Liver (tissue), 9 donors: ENCODE results near the gene PTRH1. TPM values are rescaled to one million over a fixed set of nuclear protein-coding genes. Genes with fewer than 3 reads are reported as not detected.

Experiments used
- DNase-seq: peaks from one replicate; pipeline ENCODE4 v3.0.0-alpha.2; 2017; ENCODE audit warnings: low spot score
- H3K27ac ChIP-seq, 2 donors: one replicate each; pipeline ENCODE4 v1.7.0; 2013; ENCODE audit warnings: inconsistent platforms in 2 of 2, low read length in 2 of 2, control low read depth in 1 of 2, low read depth in 1 of 2, mild to moderate bottlenecking in 1 of 2
- H3K27me3 ChIP-seq, 4 donors: one replicate each; pipeline versions ENCODE4 v1.6.1 to v1.7.0; 2013; ENCODE audit warnings: low read length in 3 of 4, inconsistent platforms in 1 of 4, mild to moderate bottlenecking in 1 of 4, moderate library complexity in 1 of 4; ENCODE audit not compliant: control insufficient read depth in 4 of 4, insufficient read depth in 4 of 4
- H3K36me3 ChIP-seq, 4 donors: one replicate each; pipeline versions ENCODE4 v1.6.1 to v1.7.0; 2013; ENCODE audit warnings: low read length in 3 of 4, mild to moderate bottlenecking in 3 of 4, low read depth in 1 of 4, moderate library complexity in 1 of 4; ENCODE audit not compliant: control insufficient read depth in 4 of 4, insufficient read depth in 3 of 4
- H3K4me1 ChIP-seq, 4 donors: one replicate each; pipeline versions ENCODE4 v1.6.1 to v1.7.0; 2013; ENCODE audit warnings: low read length in 3 of 4, mild to moderate bottlenecking in 3 of 4, moderate library complexity in 1 of 4; ENCODE audit not compliant: control insufficient read depth in 4 of 4, insufficient read depth in 4 of 4
- H3K4me3 ChIP-seq, 3 donors: one replicate each; pipeline versions ENCODE4 v1.6.1 to v1.7.0; 2013; ENCODE audit warnings: low read length in 3 of 3, control low read depth in 1 of 3, low read depth in 1 of 3, mild to moderate bottlenecking in 1 of 3
- H3K9ac ChIP-seq, 2 donors: one replicate each; pipeline ENCODE4 v1.7.0; 2013; ENCODE audit warnings: low read length in 2 of 2, mild to moderate bottlenecking in 2 of 2, moderate library complexity in 2 of 2, control low read depth in 1 of 2, low read depth in 1 of 2
- H3K9me3 ChIP-seq, 4 donors: one replicate each; pipeline versions ENCODE4 v1.6.1 to v1.7.0; 2013; ENCODE audit warnings: low read length in 3 of 4; ENCODE audit not compliant: control insufficient read depth in 4 of 4
- CTCF ChIP-seq: fragments of 150-350 bp; IDR thresholded peaks from 2 replicates; pipeline ENCODE4 v1.5.1; 2017; ENCODE audit warnings: improper control_type of control experiment, low read depth, low read length; ENCODE audit not compliant: missing input control
- EGR1 ChIP-seq, 2 donors: IDR thresholded peaks; 2 replicates each; pipeline ENCODE4 v1.6.1; 2016 to 2018; ENCODE audit warnings: antibody characterized with exemption in 2 of 2, low read depth in 2 of 2
- FOXA1 ChIP-seq: IDR thresholded peaks from 2 replicates; pipeline ENCODE4 v1.6.1; 2016; ENCODE audit warnings: antibody characterized with exemption
- FOXA2 ChIP-seq: IDR thresholded peaks from 2 replicates; pipeline ENCODE4 v1.6.1; 2016; ENCODE audit warnings: antibody characterized with exemption
- GABPA ChIP-seq, 2 donors: IDR thresholded peaks in 1 of 2; conservative IDR thresholded peaks in 1 of 2; 2 replicates each; pipeline ENCODE4 v1.6.1; 2016; ENCODE audit warnings: antibody characterized with exemption in 2 of 2, mild to moderate bottlenecking in 1 of 2, moderate library complexity in 1 of 2
- HNF4A ChIP-seq, 2 donors: conservative IDR thresholded peaks; 2 replicates each; pipeline ENCODE4 v1.6.1; 2016; ENCODE audit warnings: antibody characterized with exemption in 2 of 2, mild to moderate bottlenecking in 2 of 2
- HNF4G ChIP-seq: IDR thresholded peaks from 2 replicates; pipeline ENCODE4 v1.6.1; 2016; ENCODE audit warnings: antibody characterized with exemption
- JUND ChIP-seq, 2 donors: IDR thresholded peaks; 2 replicates each; pipeline ENCODE4 v1.6.1; 2016; ENCODE audit warnings: antibody characterized with exemption in 2 of 2
- NR2F2 ChIP-seq: IDR thresholded peaks from 2 replicates; pipeline ENCODE4 v1.6.1; 2016; ENCODE audit warnings: antibody characterized with exemption
- RAD21 ChIP-seq, 2 donors: IDR thresholded peaks; 2 replicates each; pipeline ENCODE4 v1.6.1; 2016; ENCODE audit warnings: antibody characterized with exemption in 2 of 2, mild to moderate bottlenecking in 2 of 2
- REST ChIP-seq: IDR thresholded peaks from 2 replicates; pipeline ENCODE4 v1.6.1; 2016; ENCODE audit warnings: antibody characterized with exemption, mild to moderate bottlenecking
- RXRA ChIP-seq, 2 donors: IDR thresholded peaks; 2 replicates each; pipeline ENCODE4 v1.6.1; 2017 to 2018; ENCODE audit warnings: antibody characterized with exemption in 2 of 2, mild to moderate bottlenecking in 1 of 2
- SP1 ChIP-seq: IDR thresholded peaks from 2 replicates; pipeline ENCODE4 v1.6.1; 2018; ENCODE audit warnings: antibody characterized with exemption, mild to moderate bottlenecking
- TAF1 ChIP-seq: conservative IDR thresholded peaks from 2 replicates; pipeline ENCODE4 v1.6.1; 2016; ENCODE audit warnings: antibody characterized with exemption, mild to moderate bottlenecking
- YY1 ChIP-seq: IDR thresholded peaks from 2 replicates; pipeline ENCODE4 v1.6.1; 2016; ENCODE audit warnings: antibody characterized with exemption, mild to moderate bottlenecking
- ZBTB33 ChIP-seq: IDR thresholded peaks from 2 replicates; pipeline ENCODE4 v1.6.1; 2016; ENCODE audit warnings: antibody characterized with exemption
- WGBS: extraction: QIAGEN DNeasy Blood & Tissue Kit; methylation state at CpG from one replicate; pipeline ENCODE4 v1.1.7; 2013; 5-methylcytosine and 5-hydroxymethylcytosine counted together
- polyA plus RNA-seq, 2 donors: library from polyadenylated mRNA; stranded (reverse) in 1 of 2; unstranded in 1 of 2; fragments of 200-250 nt in 1 of 2; fragments of >200 nt in 1 of 2; fragmentation: Nextera tagmentation in 1 of 2; extraction: Ambion mirVana in 1 of 2; gene quantifications; one replicate each; pipeline versions ENCODE4 v1.2.1 to v1.2.3, GENCODE V29; 2013 to 2015
- total RNA-seq, 2 donors: library from RNA; depleted of rRNA; stranded (reverse); fragments of >200 nt; gene quantifications; one replicate each; pipeline ENCODE4 v1.2.3, GENCODE V29; 2014
- TF ChIP-seq, protein P1 (sequence below): IDR thresholded peaks from 2 replicates; pipeline ENCODE4 v1.6.1; 2016; ENCODE audit warnings: antibody characterized with exemption
- TF ChIP-seq, protein P2 (sequence below): IDR thresholded peaks from 2 replicates; pipeline ENCODE4 v1.6.1; 2016; ENCODE audit warnings: antibody characterized with exemption
- donor health status: healthy.
- donor health status: healthy.
- donor health status: healthy.
- donor health status: healthy.
- donor health status: healthy.

Gene PTRH1
- total and polyA plus RNA-seq, 4 donors, result 6.7 to 21.6 (median 9.7) TPM

DNA sequence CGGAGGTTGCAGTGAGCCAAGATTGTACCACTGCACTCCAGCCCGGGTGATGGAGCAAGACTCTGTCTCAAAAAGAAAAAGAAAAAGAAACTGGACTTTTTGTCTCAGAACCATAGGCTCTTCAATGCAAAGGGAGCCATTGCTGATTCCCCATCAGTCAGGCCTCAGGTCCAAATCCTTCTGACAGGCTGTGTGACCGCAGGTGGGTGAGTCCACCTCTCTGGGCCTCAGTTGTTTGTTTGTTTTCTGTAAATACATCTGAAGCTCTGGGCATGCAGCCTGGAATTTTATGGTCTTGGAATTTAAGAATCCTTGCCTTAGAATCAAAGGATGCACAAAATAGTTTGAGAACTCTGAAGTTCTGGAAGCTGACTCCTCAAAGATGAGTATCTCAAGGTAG is 40.8 kb upstream of the PTRH1 start:
- 87% methylated on average over 3 of the region's 3 CpGs for WGBS
- Histone ChIP-seq H3K9ac (no peak overlapping the region), H3K27me3 (no peaks in the 10 kb centered on the region), H3K36me3 (no peaks in the 10 kb centered on the region), H3K4me3 (no peak overlapping the region), H3K4me1 (peaks cover 0 to 8% (median 0%) of the 10 kb centered on the region in 4 donors), H3K9me3 (no peaks in the 10 kb centered on the region), H3K27ac (no peak overlapping the region)
- no peak for DNase-seq
- TF ChIP-seq TAF1 (no peak), NR2F2 (no peak), HNF4G (no peak), REST (no peak), RAD21 (IDR thresholded peaks at IDR 0.05) (no peak), SP1 (no peak), YY1 (no peak), HNF4A (conservative IDR thresholded peaks at IDR 0.05) (no peak), FOXA1 (no peak), GABPA (IDR thresholded peaks at IDR 0.05 in 1 of 2, conservative IDR thresholded peaks at IDR 0.05 in 1 of 2) (no peak), FOXA2 (no peak), CTCF (no peak), JUND (IDR thresholded peaks at IDR 0.05) (no peak), RXRA (IDR thresholded peaks at IDR 0.05) (no peak), EGR1 (IDR thresholded peaks at IDR 0.05; ENCODE audit: low read depth in 2 of 2) (no peak), ZBTB33 (no peak)
- TF ChIP-seq, protein P1, sequence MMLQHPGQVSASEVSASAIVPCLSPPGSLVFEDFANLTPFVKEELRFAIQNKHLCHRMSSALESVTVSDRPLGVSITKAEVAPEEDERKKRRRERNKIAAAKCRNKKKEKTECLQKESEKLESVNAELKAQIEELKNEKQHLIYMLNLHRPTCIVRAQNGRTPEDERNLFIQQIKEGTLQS, result no peak
- TF ChIP-seq, protein P2, sequence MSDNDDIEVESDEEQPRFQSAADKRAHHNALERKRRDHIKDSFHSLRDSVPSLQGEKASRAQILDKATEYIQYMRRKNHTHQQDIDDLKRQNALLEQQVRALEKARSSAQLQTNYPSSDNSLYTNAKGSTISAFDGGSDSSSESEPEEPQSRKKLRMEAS, result no peak
